K562 (cell line): ENCODE results near the gene SDC3. TPM values are rescaled to one million over a fixed set of nuclear protein-coding genes. Genes with fewer than 3 reads are reported as not detected.

Source experiments
- ARNT ChIP-seq, 2 experiments: fragments of 450-650 bp; IDR thresholded peaks; 2 replicates each; pipeline ENCODE4 v1.6.1; 2016; ENCODE audit warnings: mild to moderate bottlenecking in 1 of 2
- CAMTA2 ChIP-seq: fragments of 250-450 bp; sonication (Bioruptor Pico); conservative IDR thresholded peaks from 2 replicates; pipeline ENCODE4 v1.5.1; 2022
- CEBPG ChIP-seq, 3 experiments: fragments of 200-800 bp in 1 of 3; sonication (Bioruptor generic) in 1 of 3; sonication (generic) in 1 of 3; formaldehyde crosslinking in 1 of 3; IDR thresholded peaks in 2 of 3; conservative IDR thresholded peaks in 1 of 3; 2 replicates each; pipeline versions ENCODE4 v1.6.1 to v1.8.0; 2016 to 2022; ENCODE audit warnings: missing compliant biosample characterization in 2 of 3, missing genetic modification characterization in 2 of 3, mild to moderate bottlenecking in 1 of 3, missing genetic modification reagents in 1 of 3
- CHCHD3 ChIP-seq: fragments of 250-450 bp; sonication (Bioruptor Pico); IDR thresholded peaks from 2 replicates; pipeline ENCODE4 v2.1.2; 2022; ENCODE audit warnings: mild to moderate bottlenecking
- HEY1 ChIP-seq: fragments of 250-450 bp; sonication (Bioruptor Pico); IDR thresholded peaks from 2 replicates; pipeline ENCODE4 v1.5.0; 2020; ENCODE audit warnings: mild to moderate bottlenecking, moderate library complexity, borderline replicate concordance
- OTX1 ChIP-seq: fragments of 450-650 bp; formaldehyde crosslinking; IDR thresholded peaks from 2 replicates; pipeline ENCODE4 v1.4.0; 2022; ENCODE audit warnings: mild to moderate bottlenecking
- RBM34 ChIP-seq: fragments of 200-400 bp; formaldehyde crosslinking; IDR thresholded peaks from 2 replicates; pipeline ENCODE4 v1.6.1; 2018; ENCODE audit warnings: low read length, borderline replicate concordance; ENCODE audit not compliant: insufficient read depth
- SMAD4 ChIP-seq: fragments of 250-450 bp; sonication (Bioruptor Pico); conservative IDR thresholded peaks from 2 replicates; pipeline ENCODE4 v1.8.0; 2021; ENCODE audit warnings: inconsistent platforms, mild to moderate bottlenecking, moderate library complexity
- STAG1 ChIP-seq: sonication (generic); formaldehyde crosslinking; IDR thresholded peaks from 2 replicates; pipeline ENCODE4 v1.5.0; 2020; ENCODE audit warnings: missing genetic modification reagents, borderline replicate concordance
- ZNF24 ChIP-seq: fragments of 450-650 bp; IDR thresholded peaks from 2 replicates; pipeline ENCODE4 v1.6.1; 2016
- polyA plus RNA-seq, 8 experiments: library from polyadenylated mRNA; depleted of rRNA in 4 of 8; stranded (reverse) in 5 of 8; unstranded in 3 of 8; fragments of >200 nt; fragmentation: Nextera tagmentation in 2 of 8; fragmentation: Illumina TruSeq in 1 of 8; extraction: Ambion mirVana in 2 of 8; extraction: Trizol in 1 of 8; gene quantifications; 2 replicates each; pipeline versions ENCODE4 v1.2.1 to v1.2.3, GENCODE V29; 2011 to 2014; ENCODE audit warnings: inconsistent platforms in 1 of 8, missing spikeins in 1 of 8
- total RNA-seq, 7 experiments: library from RNA; depleted of rRNA in 6 of 7; stranded (reverse); fragments of >200 nt in 6 of 7; fragmentation: Illumina TruSeq in 2 of 7; extraction: Trizol in 2 of 7; gene quantifications; 2 replicates each; pipeline versions ENCODE4 v1.2.1 to v1.2.3, GENCODE V29; 2011 to 2021; ENCODE audit warnings: low replicate concordance in 1 of 7
- TF ChIP-seq, protein P1 (sequence below): sonication (generic); formaldehyde crosslinking; IDR thresholded peaks from 2 replicates; pipeline ENCODE4 v1.8.0; 2022; ENCODE audit warnings: mild to moderate bottlenecking, missing genetic modification reagents
- TF ChIP-seq, protein P2 (sequence below): fragments of 250-450 bp; sonication (Bioruptor Pico); IDR thresholded peaks from 2 replicates; pipeline ENCODE4 v1.4.0; 2020; ENCODE audit warnings: borderline replicate concordance
- TF ChIP-seq, protein P3 (sequence below): fragments of 450-650 bp; IDR thresholded peaks from 2 replicates; pipeline ENCODE4 v1.6.1; 2016; ENCODE audit warnings: antibody characterized with exemption
- TF ChIP-seq, protein P4 (sequence below): fragments of 250-450 bp; sonication (Bioruptor Pico); IDR thresholded peaks from 2 replicates; pipeline ENCODE4 v1.5.0; 2020; ENCODE audit warnings: mild to moderate bottlenecking
- TF ChIP-seq, protein P5 (sequence below): fragments of 250-450 bp; sonication (Bioruptor Pico); IDR thresholded peaks from 2 replicates; pipeline ENCODE4 v1.5.0; 2022; ENCODE audit warnings: mild to moderate bottlenecking
- TF ChIP-seq, protein P6 (sequence below), 3 experiments: fragments of 200-800 bp in 1 of 3; sonication (Bioruptor generic) in 1 of 3; sonication (generic) in 1 of 3; formaldehyde crosslinking in 1 of 3; IDR thresholded peaks; 2 replicates each; pipeline versions ENCODE4 v1.6.1 to v1.8.0; 2016 to 2022; ENCODE audit warnings: mild to moderate bottlenecking in 2 of 3, missing compliant biosample characterization in 2 of 3, missing genetic modification characterization in 2 of 3, missing genetic modification reagents in 1 of 3

The SDC3 gene
- total and polyA plus RNA-seq, 9 of the 15 experiments (the other 6 are each of a cell fraction or from before 2014, with no cell fraction given) = 0.38 to 44.1 (median 12.1) TPM

DNA sequence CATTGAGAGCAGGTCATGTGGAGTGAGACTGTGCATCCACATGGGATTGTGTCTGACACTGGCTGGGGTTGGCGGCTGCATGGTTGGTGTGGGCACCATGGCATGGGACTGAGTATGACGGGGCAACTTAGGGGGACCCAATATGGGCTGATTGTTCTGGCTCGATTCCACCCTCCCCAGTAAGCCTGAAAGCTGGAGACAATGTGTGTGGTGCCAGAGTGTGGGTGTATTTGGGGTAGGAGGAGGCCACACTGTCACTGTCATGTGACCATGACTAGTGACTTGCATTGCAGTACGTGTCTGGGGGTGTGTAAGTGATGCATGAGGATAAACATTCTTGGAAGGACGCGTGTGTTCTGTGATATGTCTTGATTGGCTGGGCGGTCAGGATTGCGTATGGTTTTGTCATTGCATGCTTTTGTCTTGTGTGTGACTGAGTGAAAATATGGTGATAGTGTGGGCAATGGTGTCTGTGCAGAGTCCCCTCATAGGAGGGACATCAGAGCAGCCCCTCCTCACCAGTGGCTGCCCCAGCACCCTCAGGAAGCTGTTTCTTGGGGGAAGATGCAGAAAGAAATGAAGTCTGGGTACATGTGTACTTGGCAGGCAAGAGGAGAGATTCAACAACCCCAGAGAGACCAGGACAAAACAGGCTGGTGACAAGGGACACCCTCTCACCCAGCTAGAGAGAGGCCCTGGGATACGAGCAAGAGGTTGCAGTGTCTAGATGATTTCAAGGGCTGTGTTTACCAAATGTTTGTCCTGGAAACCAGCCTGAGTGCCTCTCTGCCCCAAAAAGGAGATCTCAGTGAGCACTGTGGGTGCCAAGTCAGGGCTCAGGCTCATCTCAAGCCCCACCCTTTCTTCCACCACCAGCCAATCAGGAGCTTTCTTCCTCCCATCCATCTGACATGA lies 36.3 kb downstream of the SDC3 start (continued):
- TF ChIP-seq SMAD4 (CRISPR knock-in tag) (peak; percentile 97), RBM34 (no peak), ARNT (IDR thresholded peaks at IDR 0.05) (peak in 1 of 2 experiments; percentile 95; a peak in 2 of 4 replicates), STAG1 (CRISPR knock-in tag) (no peak), CHCHD3 (no peak), ZNF24 (0 out of 2 replicates have a peak, but pooled peaks have one; percentile 24), HEY1 (CRISPR knock-in tag) (peak; percentile 97), OTX1 (CRISPR knock-in tag) (peak; percentile 97), CAMTA2 (CRISPR knock-in tag) (no peak), CEBPG (CRISPR knock-in tag; IDR thresholded peaks at IDR 0.05) (peak; percentile 77), CEBPG (tag; conservative IDR thresholded peaks at IDR 0.05 in 1 of 2, IDR thresholded peaks at IDR 0.05 in 1 of 2) (peak; percentile 80 to 89)
- TF ChIP-seq, protein P1, sequence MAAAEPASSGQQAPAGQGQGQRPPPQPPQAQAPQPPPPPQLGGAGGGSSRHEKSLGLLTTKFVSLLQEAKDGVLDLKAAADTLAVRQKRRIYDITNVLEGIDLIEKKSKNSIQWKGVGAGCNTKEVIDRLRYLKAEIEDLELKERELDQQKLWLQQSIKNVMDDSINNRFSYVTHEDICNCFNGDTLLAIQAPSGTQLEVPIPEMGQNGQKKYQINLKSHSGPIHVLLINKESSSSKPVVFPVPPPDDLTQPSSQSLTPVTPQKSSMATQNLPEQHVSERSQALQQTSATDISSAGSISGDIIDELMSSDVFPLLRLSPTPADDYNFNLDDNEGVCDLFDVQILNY = peak; percentile 46; the same call in 1 of the 2 replicates
- TF ChIP-seq, protein P2, sequence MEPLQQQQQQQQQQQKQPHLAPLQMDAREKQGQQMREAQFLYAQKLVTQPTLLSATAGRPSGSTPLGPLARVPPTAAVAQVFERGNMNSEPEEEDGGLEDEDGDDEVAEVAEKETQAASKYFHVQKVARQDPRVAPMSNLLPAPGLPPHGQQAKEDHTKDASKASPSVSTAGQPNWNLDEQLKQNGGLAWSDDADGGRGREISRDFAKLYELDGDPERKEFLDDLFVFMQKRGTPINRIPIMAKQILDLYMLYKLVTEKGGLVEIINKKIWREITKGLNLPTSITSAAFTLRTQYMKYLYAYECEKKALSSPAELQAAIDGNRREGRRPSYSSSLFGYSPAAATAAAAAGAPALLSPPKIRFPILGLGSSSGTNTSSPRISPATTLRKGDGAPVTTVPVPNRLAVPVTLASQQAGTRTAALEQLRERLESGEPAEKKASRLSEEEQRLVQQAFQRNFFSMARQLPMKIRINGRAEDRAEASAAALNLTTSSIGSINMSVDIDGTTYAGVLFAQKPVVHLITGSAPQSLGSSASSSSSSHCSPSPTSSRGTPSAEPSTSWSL (CRISPR knock-in tag) = peak; percentile 97
- TF ChIP-seq, protein P3, sequence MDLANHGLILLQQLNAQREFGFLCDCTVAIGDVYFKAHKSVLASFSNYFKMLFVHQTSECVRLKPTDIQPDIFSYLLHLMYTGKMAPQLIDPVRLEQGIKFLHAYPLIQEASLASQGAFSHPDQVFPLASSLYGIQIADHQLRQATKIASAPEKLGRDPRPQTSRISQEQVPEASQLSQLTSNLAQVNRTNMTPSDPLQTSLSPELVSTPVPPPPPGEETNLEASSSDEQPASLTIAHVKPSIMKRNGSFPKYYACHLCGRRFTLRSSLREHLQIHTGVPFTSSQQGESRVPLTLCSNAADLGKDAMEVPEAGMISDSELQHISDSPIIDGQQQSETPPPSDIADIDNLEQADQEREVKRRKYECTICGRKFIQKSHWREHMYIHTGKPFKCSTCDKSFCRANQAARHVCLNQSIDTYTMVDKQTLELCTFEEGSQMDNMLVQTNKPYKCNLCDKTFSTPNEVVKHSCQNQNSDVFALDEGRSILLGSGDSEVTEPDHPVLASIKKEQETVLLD = peak; percentile 72; the same call in 1 of the 2 replicates
- TF ChIP-seq, protein P4, sequence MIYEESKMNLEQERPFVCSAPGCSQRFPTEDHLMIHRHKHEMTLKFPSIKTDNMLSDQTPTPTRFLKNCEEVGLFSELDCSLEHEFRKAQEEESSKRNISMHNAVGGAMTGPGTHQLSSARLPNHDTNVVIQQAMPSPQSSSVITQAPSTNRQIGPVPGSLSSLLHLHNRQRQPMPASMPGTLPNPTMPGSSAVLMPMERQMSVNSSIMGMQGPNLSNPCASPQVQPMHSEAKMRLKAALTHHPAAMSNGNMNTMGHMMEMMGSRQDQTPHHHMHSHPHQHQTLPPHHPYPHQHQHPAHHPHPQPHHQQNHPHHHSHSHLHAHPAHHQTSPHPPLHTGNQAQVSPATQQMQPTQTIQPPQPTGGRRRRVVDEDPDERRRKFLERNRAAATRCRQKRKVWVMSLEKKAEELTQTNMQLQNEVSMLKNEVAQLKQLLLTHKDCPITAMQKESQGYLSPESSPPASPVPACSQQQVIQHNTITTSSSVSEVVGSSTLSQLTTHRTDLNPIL (CRISPR knock-in tag) = peak; percentile 89
- TF ChIP-seq, protein P5, sequence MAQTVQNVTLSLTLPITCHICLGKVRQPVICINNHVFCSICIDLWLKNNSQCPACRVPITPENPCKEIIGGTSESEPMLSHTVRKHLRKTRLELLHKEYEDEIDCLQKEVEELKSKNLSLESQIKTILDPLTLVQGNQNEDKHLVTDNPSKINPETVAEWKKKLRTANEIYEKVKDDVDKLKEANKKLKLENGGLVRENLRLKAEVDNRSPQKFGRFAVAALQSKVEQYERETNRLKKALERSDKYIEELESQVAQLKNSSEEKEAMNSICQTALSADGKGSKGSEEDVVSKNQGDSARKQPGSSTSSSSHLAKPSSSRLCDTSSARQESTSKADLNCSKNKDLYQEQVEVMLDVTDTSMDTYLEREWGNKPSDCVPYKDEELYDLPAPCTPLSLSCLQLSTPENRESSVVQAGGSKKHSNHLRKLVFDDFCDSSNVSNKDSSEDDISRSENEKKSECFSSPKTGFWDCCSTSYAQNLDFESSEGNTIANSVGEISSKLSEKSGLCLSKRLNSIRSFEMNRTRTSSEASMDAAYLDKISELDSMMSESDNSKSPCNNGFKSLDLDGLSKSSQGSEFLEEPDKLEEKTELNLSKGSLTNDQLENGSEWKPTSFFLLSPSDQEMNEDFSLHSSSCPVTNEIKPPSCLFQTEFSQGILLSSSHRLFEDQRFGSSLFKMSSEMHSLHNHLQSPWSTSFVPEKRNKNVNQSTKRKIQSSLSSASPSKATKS (CRISPR knock-in tag) = peak; percentile 66; the same call in 1 of the 2 replicates
- TF ChIP-seq, protein P6, sequence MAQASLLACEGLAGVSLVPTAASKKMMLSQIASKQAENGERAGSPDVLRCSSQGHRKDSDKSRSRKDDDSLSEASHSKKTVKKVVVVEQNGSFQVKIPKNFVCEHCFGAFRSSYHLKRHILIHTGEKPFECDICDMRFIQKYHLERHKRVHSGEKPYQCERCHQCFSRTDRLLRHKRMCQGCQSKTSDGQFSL (CRISPR knock-in tag; IDR thresholded peaks at IDR 0.05) = no peak
- TF ChIP-seq, protein P6 (tag; IDR thresholded peaks at IDR 0.05) = peak in 1 of 2 experiments; percentile 87; a peak in 1 of 4 replicates
